Stimulated activated CD8-positive, alpha-beta memory T cell treated with anti-CD3 and anti-CD28 coated beads, Interleukin-12 subunit alpha, Interleukin-12 subunit beta, amount 100 ng/mL, for 1 hour (primary cell): ENCODE results near the gene C4A.
"Not testable (repeated sequence)": the region's sequence is repeated elsewhere in the genome, so short reads cannot be mapped to it uniquely, and the experiment has no call there.

ENCODE experiments used
- DNase-seq: peaks from one replicate; pipeline ENCODE4 v3.0.0-alpha.2; 2020; ENCODE audit warnings: low read depth

The C4A gene

GRCh38 chr6:32035283-32036013 lies 53.6 kb downstream of the C4A start:
- DNase-seq = not testable (repeated sequence)

GRCh38 chr6:32037136-32037535 lies 55.3 kb downstream of the C4A start:
- not testable (repeated sequence) for DNase-seq

DNA sequence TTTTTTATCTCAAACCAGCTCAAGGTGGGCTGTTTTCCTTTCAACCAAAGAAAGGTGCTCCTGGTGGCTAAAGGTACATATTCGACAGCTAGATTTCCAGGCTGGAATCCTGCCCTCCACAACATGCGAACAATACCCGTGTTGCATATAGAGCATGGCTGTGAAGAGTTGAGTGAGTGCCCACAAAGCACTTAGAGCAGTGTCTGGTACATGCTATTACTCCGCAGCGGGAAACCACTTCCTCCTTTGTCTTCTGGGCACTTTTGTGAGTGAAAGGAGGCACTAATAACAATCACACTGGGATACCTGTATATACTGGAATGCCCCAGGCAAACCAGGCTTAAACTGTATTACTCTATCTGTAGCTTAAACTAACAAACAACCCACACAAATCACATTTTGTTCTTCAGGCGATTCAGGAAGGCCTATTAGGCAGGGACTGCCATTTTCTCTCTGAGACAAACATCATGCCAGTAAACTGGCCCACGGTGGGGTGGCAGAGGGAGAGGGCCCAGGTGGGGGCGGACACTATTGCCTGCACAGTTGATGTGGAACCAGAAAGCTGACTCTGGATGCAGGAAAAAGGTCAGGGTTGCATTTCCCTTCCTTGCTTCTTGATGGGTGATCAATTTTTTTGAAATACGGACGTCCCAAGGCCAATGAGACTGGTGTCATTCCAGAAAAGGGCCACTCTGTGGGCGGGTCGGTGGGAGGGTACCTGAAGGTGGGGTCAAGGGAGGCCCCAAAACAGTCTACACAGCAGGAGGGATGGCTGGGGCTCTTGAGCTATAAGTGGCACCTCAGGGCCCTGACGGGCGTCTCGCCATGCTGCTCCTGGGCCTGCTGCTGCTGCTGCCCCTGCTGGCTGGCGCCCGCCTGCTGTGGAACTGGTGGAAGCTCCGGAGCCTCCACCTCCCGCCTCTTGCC lies 56.0 kb downstream of the C4A start, which contains the start of gene CYP21A2:
CYP21A2 (plus strand) TSS at position 818 of the 927 bp plus-strand sequence; CDS start at position 826, 8 bp downstream.
- not testable (repeated sequence) for DNase-seq

- not testable (repeated sequence) for DNase-seq
Observed at GRCh38 chr6:32038878-32039277, 57.0 kb downstream of the C4A start.

GRCh38 chr6:32039321-32040274 lies 57.7 kb downstream of the C4A start:
- DNase-seq = not testable (repeated sequence)

- not testable (repeated sequence) for DNase-seq
Observed at GRCh38 chr6:32040299-32041049, 58.6 kb downstream of the C4A start.

GRCh38 chr6:32041050-32041321 lies 59.1 kb downstream of the C4A start:
- DNase-seq = not testable (repeated sequence)

- not testable (repeated sequence) for DNase-seq
Observed at GRCh38 chr6:32041385-32041784, 59.5 kb downstream of the C4A start.

- not testable (repeated sequence) for DNase-seq
Observed at GRCh38 chr6:32042276-32042675, 60.4 kb downstream of the C4A start.

DNA sequence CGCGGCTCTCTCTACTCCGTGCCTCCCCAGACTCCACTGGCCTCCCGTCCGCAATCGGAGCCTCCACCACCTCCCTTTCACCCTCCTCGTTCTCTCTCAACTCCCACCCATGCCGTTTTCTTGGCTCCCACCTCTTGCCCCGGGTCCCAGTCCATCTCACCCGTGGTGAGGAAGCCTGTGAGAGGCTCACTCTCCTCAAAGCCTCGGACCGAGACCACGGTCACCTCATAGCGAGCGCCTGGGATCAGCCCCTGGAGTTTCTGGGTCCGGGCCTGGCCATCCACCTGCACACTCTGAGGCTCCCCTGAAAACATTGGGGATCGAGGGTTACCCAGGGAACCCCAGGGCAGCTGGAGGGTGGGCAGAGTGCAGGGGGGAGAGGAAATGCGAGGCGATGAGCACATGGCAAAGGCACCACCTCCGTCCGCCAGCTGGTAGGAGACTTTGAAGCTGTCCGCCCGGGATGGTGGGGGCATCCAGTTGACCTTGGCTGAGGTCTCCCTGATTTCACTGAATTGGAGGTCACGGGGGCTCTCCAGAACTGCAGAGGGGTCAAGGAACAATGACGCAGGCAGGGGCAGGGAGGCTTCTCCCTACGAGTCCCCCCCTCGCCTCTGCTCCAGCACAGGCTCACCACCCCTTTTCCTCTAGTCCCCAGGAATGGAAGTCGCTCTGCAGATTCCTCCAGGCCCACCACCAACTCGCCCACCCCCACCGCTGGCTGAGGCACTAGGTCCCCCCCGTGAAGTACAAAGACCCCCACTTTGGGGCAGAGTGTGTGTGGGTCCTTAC lies 61.9 kb downstream of the C4A start:
- not testable (repeated sequence) for DNase-seq

- not testable (repeated sequence) for DNase-seq
Observed at GRCh38 chr6:32044916-32045315, 63.1 kb downstream of the C4A start.

DNA sequence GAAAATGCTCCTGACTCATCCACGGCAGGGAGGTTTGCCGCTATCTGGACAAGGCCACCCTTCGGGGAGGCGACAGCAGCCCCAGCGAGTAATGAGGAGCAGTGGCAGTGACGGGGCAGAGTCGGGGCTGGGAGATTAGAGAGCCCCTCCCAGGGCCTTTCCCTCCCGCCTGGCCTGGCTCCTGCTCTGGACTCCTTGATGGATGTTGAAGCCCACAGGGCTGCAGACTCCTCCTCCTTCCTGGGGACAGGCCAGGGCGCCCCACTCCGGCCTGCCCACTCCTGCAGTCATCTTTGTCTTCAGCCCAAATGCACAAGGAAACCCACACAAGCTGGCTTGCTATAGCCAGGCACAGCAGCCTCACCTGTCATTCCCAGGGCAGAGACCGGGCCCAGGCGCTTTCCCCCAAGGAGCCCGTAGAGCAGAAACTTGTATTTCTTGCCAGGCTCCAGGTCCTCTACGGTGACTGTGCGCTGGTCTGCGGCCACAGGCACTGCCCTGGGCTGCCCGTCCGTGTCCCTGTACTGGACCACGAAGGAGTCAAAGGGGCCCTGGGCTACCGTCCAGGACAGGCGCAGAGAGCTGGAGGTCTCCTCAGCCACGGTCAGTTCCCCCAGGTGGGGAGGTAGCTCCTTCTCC lies 64.1 kb downstream of the C4A start:
- DNase-seq = no peak

GRCh38 chr6:32046450-32047083 lies 64.7 kb downstream of the C4A start:
- DNase-seq = no peak

GRCh38 chr6:32047084-32047478 lies 65.2 kb downstream of the C4A start:
- DNase-seq = no peak

DNA sequence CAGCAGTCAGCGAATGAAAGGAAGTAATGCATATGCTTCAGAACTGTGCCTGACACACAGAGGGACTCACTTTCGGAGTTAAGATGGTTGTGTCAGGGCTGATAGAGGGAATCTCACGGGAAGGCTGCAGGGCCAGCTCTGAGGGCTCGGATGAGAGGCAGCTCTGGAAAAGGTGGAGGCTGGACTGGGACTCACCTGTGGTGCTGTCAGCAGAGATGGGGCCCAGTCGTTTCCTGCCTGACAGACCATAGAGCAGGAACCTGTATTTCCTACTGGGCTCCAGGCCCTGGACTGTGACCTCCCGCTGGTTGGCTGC lies 65.6 kb downstream of the C4A start:
- no peak for DNase-seq

DNA sequence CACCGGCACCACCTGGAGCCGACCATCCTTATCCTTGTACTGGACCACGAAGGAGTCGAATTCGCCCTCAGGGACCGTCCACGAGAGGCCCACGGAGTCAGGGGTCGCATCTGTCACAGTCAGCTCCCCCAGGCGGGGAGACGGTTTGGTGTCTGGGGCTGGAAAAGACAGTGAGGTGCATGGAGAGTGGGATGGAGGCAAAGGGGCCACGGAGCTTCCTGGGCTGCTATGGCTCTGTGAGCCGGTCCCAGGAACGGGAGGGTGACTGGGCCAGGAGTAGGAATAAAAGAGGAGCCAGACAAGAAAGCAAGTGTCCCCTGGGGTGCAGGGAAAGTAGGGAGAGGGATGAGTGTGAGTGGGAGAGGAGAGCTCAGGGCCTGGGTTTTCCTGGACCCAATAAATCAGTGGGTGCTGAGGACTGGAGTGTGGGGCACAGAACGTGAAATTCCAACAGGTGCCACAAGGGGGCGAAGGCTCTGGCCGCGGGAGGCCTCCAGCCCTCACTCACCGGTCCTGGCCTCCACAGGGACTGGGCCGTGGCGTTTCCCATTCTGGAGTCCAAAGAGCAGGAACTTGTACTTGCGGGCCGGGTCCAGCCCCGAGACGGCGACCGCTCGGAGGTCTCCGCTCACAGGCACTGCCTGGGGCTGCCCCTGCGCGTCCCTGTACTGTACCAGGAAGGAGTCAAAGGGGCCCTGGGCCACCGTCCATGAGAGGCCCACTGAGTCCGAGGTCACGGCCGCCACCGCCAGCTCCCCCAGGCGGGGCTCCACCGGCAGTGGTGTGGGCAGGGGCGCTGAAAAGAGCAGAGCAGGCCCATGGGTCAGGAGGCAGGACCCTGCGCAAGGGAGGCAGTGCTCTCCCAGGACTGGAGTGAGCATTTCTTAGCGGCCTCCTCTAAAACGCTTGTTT lies 66.3 kb downstream of the C4A start:
- DNase-seq = peak; percentile 44

DNA sequence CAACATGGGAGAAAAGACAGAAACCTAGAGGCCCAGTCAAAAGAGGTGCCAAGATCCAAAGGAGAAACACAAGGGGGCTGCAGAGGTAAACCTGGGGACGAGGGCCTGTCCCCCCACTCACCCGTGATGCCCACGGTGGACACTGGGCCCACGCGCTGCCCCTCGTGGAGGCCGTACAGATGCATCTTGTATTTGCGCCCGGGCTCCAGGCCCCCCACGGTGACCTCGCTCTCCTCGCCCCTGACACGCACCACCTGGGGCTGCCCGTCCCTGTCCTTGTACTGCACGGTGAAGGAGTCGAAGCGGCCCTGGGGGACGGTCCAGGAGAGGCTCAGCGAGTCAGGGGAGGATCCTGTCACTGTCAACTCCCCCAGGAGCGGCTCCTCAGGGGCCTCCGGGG lies 67.3 kb downstream of the C4A start:
- not testable (repeated sequence) for DNase-seq

GRCh38 chr6:32049736-32050135 lies 67.9 kb downstream of the C4A start:
- not testable (repeated sequence) for DNase-seq
